Measurements from ENCODE around the gene SLC51B.
"Not testable (repeated sequence)": the region's sequence is repeated elsewhere in the genome, so short reads cannot be mapped to it uniquely, and the experiment has no call there.

Gene SLC51B

DNA sequence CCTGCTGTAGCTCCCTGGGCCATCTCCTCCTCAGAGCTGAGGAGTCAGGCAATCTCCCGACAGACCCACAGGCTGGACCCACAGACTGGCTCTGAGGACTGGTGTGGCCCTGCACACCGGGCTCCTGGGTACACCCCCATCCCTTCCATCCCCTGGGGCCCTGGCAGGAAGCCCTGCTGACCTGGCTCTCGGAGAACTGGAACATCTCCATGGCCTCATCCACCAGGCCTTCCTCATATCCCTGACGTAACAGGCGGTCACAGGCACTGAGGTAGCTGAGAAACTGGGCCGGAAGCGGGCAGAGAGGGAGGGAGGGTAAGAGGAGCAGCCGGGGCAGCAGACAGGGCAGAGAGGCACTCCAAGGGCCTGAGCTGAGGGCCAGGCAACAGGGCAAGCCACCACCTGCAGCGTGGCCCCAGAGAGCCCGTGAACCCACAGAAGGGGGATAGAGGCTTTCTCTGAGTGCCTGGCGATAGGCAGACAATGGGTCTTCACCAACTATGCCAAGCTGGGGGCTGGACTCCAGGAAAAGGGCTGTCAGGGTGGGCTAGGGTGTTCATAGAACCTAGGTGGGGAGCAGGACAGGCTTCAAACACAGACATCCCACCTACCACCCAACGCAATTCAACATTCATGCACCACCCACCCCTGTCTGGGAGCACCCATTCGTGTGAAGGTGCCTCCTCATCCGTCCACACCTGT is 49.3 kb downstream of the SLC51B start:
- peaks cover under 1% of the 10 kb centered on the region; the same call in 1 of the 2 replicates for H3K4me1 ChIP-seq (ENCODE audit: control insufficient read depth, insufficient read depth, low read length)
- no peak overlapping the region for H3K4me3 ChIP-seq (ENCODE audit: low read depth, low read length)
- no peak overlapping the region for H3K9ac ChIP-seq (ENCODE audit: low read depth, low read length)
- H3K27me3 ChIP-seq (ENCODE audit: control insufficient read depth, insufficient read depth, low read length) = no peaks in the 10 kb centered on the region
- peaks cover 6% of the 10 kb centered on the region; the same call in 1 of the 2 replicates for H3K36me3 ChIP-seq (ENCODE audit: control insufficient read depth, insufficient read depth, low read length)
- no peaks in the 10 kb centered on the region for H3K9me3 ChIP-seq (ENCODE audit: control insufficient read depth, insufficient read depth, low read length)
- H3K27ac ChIP-seq (ENCODE audit: low read depth, low read length) = no peak overlapping the region

DNA sequence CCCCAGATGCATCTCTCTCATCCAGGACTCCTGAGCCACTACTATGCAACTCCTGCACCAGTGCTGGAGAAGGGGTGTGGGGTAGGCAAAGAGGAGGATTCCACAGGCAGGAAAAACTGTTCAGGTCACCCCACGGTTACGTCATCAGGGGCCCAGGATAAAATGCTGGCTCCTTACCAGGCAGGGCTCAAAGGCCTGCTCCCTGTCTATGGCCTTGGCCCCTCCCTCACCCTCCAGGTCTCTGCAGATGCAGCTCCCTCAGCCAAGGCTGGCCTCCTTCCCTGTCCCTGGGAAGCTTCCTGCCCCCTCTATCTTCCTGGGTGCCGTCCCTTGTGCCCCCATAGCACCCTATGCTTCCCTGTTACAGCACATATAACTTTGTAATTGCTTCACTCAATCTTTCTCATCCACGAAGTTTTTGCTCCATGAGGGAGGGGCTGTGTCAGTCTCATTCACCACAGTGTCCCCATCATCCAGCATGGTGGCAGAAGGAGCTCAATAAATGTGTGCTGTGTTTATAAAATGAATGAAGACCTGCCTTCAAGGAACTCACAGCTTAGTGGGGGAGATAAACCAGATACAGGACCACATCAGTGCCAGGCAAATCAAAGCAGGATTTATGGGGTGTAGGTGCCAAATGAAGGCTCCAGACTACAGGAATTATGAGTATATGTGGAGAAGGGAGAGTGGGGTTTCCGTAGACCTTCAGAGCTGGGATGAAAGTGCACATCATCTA is 50.0 kb downstream of the SLC51B start:
- no peak overlapping the region for H3K4me3 ChIP-seq (ENCODE audit: low read depth, low read length)
- H3K9ac ChIP-seq (ENCODE audit: low read depth, low read length) = no peak overlapping the region
- peaks cover 6% of the 10 kb centered on the region; the same call in 1 of the 2 replicates for H3K36me3 ChIP-seq (ENCODE audit: control insufficient read depth, insufficient read depth, low read length)
- H3K27ac ChIP-seq (ENCODE audit: low read depth, low read length) = no peak overlapping the region
- no peaks in the 10 kb centered on the region for H3K27me3 ChIP-seq (ENCODE audit: control insufficient read depth, insufficient read depth, low read length)
- H3K4me1 ChIP-seq (ENCODE audit: control insufficient read depth, insufficient read depth, low read length) = no peaks in the 10 kb centered on the region; the same call in 1 of the 2 replicates
- no peaks in the 10 kb centered on the region for H3K9me3 ChIP-seq (ENCODE audit: control insufficient read depth, insufficient read depth, low read length)

- H3K27me3 ChIP-seq (ENCODE audit: control insufficient read depth, insufficient read depth, low read length) = no peaks in the 10 kb centered on the region
- no peaks in the 10 kb centered on the region for H3K9me3 ChIP-seq (ENCODE audit: control insufficient read depth, insufficient read depth, low read length)
- no peak overlapping the region for H3K27ac ChIP-seq (ENCODE audit: low read depth, low read length)
- H3K9ac ChIP-seq (ENCODE audit: low read depth, low read length) = no peak overlapping the region
- H3K4me3 ChIP-seq (ENCODE audit: low read depth, low read length) = no peak overlapping the region
- peaks cover 6% of the 10 kb centered on the region; the same call in 1 of the 2 replicates for H3K36me3 ChIP-seq (ENCODE audit: control insufficient read depth, insufficient read depth, low read length)
- no peaks in the 10 kb centered on the region; the same call in 1 of the 2 replicates for H3K4me1 ChIP-seq (ENCODE audit: control insufficient read depth, insufficient read depth, low read length)
Measured at GRCh38 chr15:65095747-65096104, 50.5 kb downstream of the SLC51B start.

DNA sequence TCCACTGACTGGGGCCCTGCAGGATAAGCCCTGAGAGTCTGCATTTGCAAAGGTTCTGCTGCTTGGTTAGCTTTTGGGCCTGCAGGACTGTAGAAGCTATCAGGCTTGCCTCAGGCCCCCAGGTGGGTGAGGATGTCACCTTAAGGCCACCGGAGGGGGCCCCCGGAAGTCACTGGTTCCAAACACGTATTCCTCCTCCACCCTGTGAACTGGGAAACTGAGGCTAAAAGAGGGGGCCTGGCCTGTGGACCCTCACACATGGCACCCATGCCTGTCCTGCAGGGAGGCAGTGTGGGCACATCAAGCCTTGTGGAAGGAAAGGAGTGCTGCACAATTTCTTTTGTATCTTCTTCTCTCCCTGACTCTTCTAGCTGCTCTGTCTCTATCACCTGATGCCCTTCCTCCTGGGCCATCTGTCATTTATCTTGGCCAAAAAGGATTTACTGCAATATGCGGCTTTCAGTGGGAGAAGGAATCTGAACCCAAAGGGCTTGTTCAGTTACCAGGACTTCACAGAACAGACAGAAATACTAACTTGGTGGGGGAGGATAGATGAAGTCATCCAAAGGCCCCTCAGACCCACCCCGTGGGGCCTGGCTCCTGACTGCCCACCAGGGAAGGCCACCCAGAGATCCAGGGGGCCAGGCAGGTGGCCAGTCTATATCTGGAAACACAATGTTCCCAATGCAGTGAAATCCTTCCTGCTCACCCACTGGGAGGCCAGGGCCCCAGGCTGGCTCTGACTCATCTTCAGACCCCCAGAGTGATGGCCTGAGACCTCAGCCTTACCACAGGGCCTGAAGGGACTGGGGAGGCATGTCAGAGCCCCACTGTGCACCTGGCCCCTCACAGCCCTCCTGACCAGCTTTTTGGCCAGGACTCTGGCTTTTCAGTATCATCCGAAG is 51.5 kb downstream of the SLC51B start:
- H3K27ac ChIP-seq (ENCODE audit: low read depth, low read length) = no peak overlapping the region
- no peaks in the 10 kb centered on the region; the same call in 1 of the 2 replicates for H3K4me1 ChIP-seq (ENCODE audit: control insufficient read depth, insufficient read depth, low read length)
- H3K4me3 ChIP-seq (ENCODE audit: low read depth, low read length) = no peak overlapping the region
- H3K9me3 ChIP-seq (ENCODE audit: control insufficient read depth, insufficient read depth, low read length) = no peaks in the 10 kb centered on the region
- no peaks in the 10 kb centered on the region for H3K27me3 ChIP-seq (ENCODE audit: control insufficient read depth, insufficient read depth, low read length)
- peaks cover 6% of the 10 kb centered on the region; the same call in 1 of the 2 replicates for H3K36me3 ChIP-seq (ENCODE audit: control insufficient read depth, insufficient read depth, low read length)
- H3K9ac ChIP-seq (ENCODE audit: low read depth, low read length) = no peak overlapping the region

DNA sequence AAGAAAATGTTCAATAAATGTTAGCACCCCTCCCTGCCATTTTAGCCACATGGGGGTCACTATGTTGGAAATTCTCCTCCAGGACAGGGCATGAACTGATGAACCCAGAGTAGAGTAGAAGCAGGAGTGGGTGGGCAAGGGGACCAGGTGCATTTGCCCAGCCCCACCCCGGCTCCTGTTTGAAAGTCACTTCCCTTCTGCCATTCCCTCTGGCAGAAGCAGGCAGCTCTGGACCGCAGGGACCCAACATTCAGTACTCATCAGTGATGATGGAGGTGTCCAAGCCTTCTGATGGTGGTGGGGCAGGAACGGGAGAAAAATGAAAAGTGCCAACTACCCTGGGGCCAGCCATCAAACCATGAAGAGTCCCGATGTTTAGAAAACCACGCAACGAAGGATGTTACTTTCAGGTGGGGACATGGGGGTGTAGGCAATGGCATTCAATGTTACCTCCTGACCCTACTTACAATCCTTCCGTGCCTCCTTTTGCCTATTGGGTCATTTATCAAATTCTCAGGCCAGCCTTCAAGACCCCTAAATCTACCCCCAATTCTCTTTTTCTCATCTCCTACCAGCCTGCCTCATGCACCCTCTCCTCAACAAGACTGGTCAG is 52.6 kb downstream of the SLC51B start:
- Histone ChIP-seq H3K4me1 (ENCODE audit: control insufficient read depth, insufficient read depth, low read length) (no peaks in the 10 kb centered on the region; the same call in 1 of the 2 replicates), H3K27me3 (ENCODE audit: control insufficient read depth, insufficient read depth, low read length) (peaks cover 3% of the 10 kb centered on the region; the same call in 1 of the 2 replicates), H3K4me3 (ENCODE audit: low read depth, low read length) (no peak overlapping the region), H3K36me3 (ENCODE audit: control insufficient read depth, insufficient read depth, low read length) (peaks cover 6% of the 10 kb centered on the region; the same call in 1 of the 2 replicates), H3K27ac (ENCODE audit: low read depth, low read length) (no peak overlapping the region), H3K9ac (ENCODE audit: low read depth, low read length) (no peak overlapping the region), H3K9me3 (ENCODE audit: control insufficient read depth, insufficient read depth, low read length) (no peaks in the 10 kb centered on the region)

- Histone ChIP-seq H3K9me3 (ENCODE audit: control insufficient read depth, insufficient read depth, low read length) (no peaks in the 10 kb centered on the region), H3K36me3 (ENCODE audit: control insufficient read depth, insufficient read depth, low read length) (peaks cover 6% of the 10 kb centered on the region; the same call in 1 of the 2 replicates), H3K9ac (ENCODE audit: low read depth, low read length) (no peak overlapping the region), H3K27me3 (ENCODE audit: control insufficient read depth, insufficient read depth, low read length) (peaks cover 10% of the 10 kb centered on the region; the same call in 1 of the 2 replicates), H3K27ac (ENCODE audit: low read depth, low read length) (no peak overlapping the region), H3K4me1 (ENCODE audit: control insufficient read depth, insufficient read depth, low read length) (no peaks in the 10 kb centered on the region; the same call in 1 of the 2 replicates), H3K4me3 (ENCODE audit: low read depth, low read length) (no peak overlapping the region)
Measured at GRCh38 chr15:65099336-65099735, 54.1 kb downstream of the SLC51B start.

- H3K9me3 ChIP-seq (ENCODE audit: control insufficient read depth, insufficient read depth, low read length) = not testable (repeated sequence)
Measured at GRCh38 chr15:65099801-65100200, 54.6 kb downstream of the SLC51B start.

DNA sequence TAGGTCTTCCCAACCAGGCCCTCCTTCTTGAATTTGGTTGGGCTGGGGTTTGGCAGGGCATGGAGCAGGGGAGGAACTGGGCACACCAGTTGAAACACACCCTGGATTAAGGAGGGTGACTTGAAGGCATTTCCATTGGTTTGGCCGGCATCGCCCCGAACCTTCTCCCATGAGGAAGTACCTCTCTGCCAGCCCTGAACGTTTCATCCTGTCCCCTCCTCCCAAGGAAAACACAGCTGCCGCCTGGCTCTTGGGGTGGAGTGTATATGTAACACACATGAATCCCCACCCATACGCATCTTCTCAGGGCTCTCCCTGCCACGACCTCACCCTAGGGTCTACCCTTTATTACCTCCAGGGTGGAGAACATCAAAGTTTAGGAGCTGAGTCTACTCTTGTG is 55.3 kb downstream of the SLC51B start:
- Histone ChIP-seq H3K9ac (ENCODE audit: low read depth, low read length) (no peak overlapping the region), H3K36me3 (ENCODE audit: control insufficient read depth, insufficient read depth, low read length) (peaks cover 6% of the 10 kb centered on the region; the same call in 1 of the 2 replicates), H3K9me3 (ENCODE audit: control insufficient read depth, insufficient read depth, low read length) (no peaks in the 10 kb centered on the region), H3K4me1 (ENCODE audit: control insufficient read depth, insufficient read depth, low read length) (no peaks in the 10 kb centered on the region; the same call in 1 of the 2 replicates), H3K27ac (ENCODE audit: low read depth, low read length) (no peak overlapping the region), H3K27me3 (ENCODE audit: control insufficient read depth, insufficient read depth, low read length) (peaks cover 10% of the 10 kb centered on the region; the same call in 1 of the 2 replicates), H3K4me3 (ENCODE audit: low read depth, low read length) (no peak overlapping the region)

More at GRCh38 chr15:65099801-65100200, 54.6 kb downstream of the SLC51B start:
- not testable (repeated sequence) for H3K9ac ChIP-seq (ENCODE audit: low read depth, low read length); H3K4me1 ChIP-seq (ENCODE audit: control insufficient read depth, insufficient read depth, low read length); H3K27ac ChIP-seq (ENCODE audit: low read depth, low read length); H3K36me3 ChIP-seq (ENCODE audit: control insufficient read depth, insufficient read depth, low read length); H3K4me3 ChIP-seq (ENCODE audit: low read depth, low read length)
- peaks cover 10% of the 10 kb centered on the region; the same call in 1 of the 2 replicates for H3K27me3 ChIP-seq (ENCODE audit: control insufficient read depth, insufficient read depth, low read length)

DNA sequence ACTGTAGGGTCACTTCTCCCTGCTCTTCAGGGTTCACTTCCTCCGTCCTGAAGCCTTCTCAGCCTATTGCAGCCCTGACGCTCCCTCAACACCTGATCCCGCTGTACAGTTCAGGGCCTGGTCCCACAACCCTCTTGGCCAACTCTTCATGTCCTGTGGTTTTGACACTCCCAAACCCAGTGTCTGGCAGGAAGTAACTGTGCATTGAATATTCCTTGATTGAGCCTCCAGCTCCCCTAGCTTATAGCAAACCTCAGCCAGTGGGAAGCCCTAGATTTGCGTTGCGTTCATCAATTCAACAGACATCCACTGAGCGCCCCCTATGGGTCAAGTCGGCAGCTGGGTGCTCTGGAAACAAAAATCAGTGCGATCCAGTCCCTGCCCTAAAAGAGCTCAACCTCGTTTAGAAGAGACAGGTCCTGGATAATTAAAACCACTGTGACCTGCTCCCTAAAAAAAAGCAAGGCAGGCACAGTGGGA is 56.3 kb downstream of the SLC51B start:
- peak overlapping the region; percentile 63 for H3K4me3 ChIP-seq (ENCODE audit: low read depth, low read length)
- H3K4me1 ChIP-seq (ENCODE audit: control insufficient read depth, insufficient read depth, low read length) = no peaks in the 10 kb centered on the region; the same call in 1 of the 2 replicates
- H3K27ac ChIP-seq (ENCODE audit: low read depth, low read length) = no peak overlapping the region
- H3K9ac ChIP-seq (ENCODE audit: low read depth, low read length) = peak overlapping the region; percentile 32; the same call in 1 of the 2 replicates
- no peaks in the 10 kb centered on the region for H3K9me3 ChIP-seq (ENCODE audit: control insufficient read depth, insufficient read depth, low read length)
- peaks cover 10% of the 10 kb centered on the region; the same call in 1 of the 2 replicates for H3K27me3 ChIP-seq (ENCODE audit: control insufficient read depth, insufficient read depth, low read length)
- H3K36me3 ChIP-seq (ENCODE audit: control insufficient read depth, insufficient read depth, low read length) = peaks cover 6% of the 10 kb centered on the region; the same call in 1 of the 2 replicates
